ENCODE data around the gene SPSB3. TPM values are rescaled to one million over a fixed set of nuclear protein-coding genes. Genes with fewer than 3 reads are reported as not detected.

Gene SPSB3
- total RNA-seq, 1 donor from 2014 or later, result 40.3 TPM

DNA sequence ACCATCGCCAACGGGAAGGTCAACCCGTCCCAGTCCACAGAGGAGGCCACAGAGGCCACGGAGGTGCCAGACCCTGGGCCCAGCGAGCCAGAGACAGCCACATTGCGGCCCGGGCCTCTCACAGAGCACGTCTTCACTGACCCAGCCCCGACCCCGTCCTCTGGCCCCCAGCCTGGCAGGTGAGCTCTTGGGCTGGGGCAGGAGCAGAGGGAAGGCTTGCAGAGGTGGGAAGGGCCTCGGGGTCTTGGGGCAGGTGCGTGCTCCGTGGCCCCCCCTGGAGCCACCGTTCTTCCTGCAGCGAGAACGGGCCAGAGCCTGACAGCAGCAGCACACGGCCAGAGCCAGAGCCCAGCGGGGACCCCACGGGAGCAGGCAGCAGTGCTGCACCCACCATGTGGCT, 16.1 kb downstream of the SPSB3 start:
- DNase-seq (no peak), ATAC-seq (ENCODE audit: low read depth) (no peak)
- H3K4me1 Mint-ChIP-seq, result peaks cover 9% of the 10 kb centered on the region
- H3K27me3 Mint-ChIP-seq, result no peaks in the 10 kb centered on the region
- intact Hi-C loops (cut with micrococcal nuclease), result no loop called here
- peaks cover 58% of the 10 kb centered on the region for H3K36me3 Mint-ChIP-seq (ENCODE audit: low read depth)
- CTCF ChIA-PET, result no interaction called here
- no peaks in the 10 kb centered on the region for H3K9me3 Mint-ChIP-seq
- H3K27ac Mint-ChIP-seq, result no peak overlapping the region
- POLR2A ChIA-PET, result no interaction called here
- TF ChIP-seq, protein P1, sequence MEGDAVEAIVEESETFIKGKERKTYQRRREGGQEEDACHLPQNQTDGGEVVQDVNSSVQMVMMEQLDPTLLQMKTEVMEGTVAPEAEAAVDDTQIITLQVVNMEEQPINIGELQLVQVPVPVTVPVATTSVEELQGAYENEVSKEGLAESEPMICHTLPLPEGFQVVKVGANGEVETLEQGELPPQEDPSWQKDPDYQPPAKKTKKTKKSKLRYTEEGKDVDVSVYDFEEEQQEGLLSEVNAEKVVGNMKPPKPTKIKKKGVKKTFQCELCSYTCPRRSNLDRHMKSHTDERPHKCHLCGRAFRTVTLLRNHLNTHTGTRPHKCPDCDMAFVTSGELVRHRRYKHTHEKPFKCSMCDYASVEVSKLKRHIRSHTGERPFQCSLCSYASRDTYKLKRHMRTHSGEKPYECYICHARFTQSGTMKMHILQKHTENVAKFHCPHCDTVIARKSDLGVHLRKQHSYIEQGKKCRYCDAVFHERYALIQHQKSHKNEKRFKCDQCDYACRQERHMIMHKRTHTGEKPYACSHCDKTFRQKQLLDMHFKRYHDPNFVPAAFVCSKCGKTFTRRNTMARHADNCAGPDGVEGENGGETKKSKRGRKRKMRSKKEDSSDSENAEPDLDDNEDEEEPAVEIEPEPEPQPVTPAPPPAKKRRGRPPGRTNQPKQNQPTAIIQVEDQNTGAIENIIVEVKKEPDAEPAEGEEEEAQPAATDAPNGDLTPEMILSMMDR (IDR thresholded peaks at IDR 0.05), result no peak
- no peak overlapping the region for H3K4me3 Mint-ChIP-seq

DNA sequence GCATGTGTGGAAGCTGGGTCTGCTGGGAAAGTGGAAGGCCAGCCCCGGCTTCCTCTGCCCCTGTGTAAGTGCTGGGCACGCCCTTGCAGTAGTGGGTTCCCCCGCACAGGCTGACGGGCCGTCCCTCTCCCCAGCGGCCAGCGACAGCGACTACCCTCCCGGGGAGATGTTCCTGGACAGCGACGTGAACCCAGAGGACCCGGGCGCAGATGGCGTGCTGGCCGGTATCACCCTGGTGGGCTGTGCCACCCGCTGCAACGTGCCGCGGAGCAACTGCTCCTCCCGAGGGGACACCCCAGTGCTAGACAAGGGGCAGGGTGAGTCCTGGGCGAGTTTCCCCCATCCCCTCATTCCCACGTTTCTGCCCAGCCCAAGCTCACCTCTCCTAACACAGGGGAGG, 16.5 kb downstream of the SPSB3 start:
- POLR2A ChIA-PET, result no interaction called here

DNA sequence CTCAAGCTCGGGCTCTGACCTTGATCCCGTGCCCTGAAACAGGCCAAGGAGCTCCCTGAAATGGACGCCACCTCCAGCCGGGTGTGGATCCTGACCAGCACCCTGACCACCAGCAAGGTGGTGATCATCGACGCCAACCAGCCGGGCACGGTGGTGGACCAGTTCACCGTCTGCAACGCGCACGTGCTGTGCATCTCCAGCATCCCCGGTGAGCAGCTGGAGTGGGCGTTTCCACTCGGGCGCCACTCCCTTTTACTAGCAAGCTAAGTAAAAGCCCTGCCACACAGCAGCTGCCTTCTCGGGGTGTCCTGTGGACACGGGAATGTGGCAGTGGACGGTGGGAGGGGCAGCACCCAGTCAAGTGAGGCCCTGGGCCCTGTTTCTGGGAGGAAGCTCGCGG, 17.4 kb downstream of the SPSB3 start:
- intact Hi-C loops (cut with micrococcal nuclease), result no loop called here
- Mint-ChIP-seq H3K4me3 (no peak overlapping the region), H3K27ac (no peak overlapping the region), H3K4me1 (peaks cover 2% of the 10 kb centered on the region), H3K9me3 (no peaks in the 10 kb centered on the region), H3K27me3 (no peaks in the 10 kb centered on the region), H3K36me3 (ENCODE audit: low read depth) (peaks cover 68% of the 10 kb centered on the region)
- POLR2A ChIA-PET, result interaction anchor here (1.4 kb wide), 1 partner anchor 18 kb away, joined by 3 read pairs; the partner anchor contains the start of genes NUBP2 and SPSB3
- CTCF ChIA-PET, result no interaction called here
- ATAC-seq (ENCODE audit: low read depth) (no peak), DNase-seq (no peak)
- TF ChIP-seq, protein P1 (IDR thresholded peaks at IDR 0.05), result no peak

More for the DNA sequence above, 16.5 kb downstream of the SPSB3 start:
- H3K9me3 Mint-ChIP-seq, result no peaks in the 10 kb centered on the region
- H3K27me3 Mint-ChIP-seq, result no peaks in the 10 kb centered on the region
- no peak for DNase-seq
- intact Hi-C loops (cut with micrococcal nuclease), result no loop called here
- TF ChIP-seq, protein P1 (IDR thresholded peaks at IDR 0.05), result no peak
- H3K36me3 Mint-ChIP-seq (ENCODE audit: low read depth), result peaks cover 62% of the 10 kb centered on the region
- H3K4me3 Mint-ChIP-seq, result no peak overlapping the region
- ATAC-seq (ENCODE audit: low read depth), result no peak
- CTCF ChIA-PET, result no interaction called here
- peaks cover 9% of the 10 kb centered on the region for H3K4me1 Mint-ChIP-seq
- no peak overlapping the region for H3K27ac Mint-ChIP-seq

DNA sequence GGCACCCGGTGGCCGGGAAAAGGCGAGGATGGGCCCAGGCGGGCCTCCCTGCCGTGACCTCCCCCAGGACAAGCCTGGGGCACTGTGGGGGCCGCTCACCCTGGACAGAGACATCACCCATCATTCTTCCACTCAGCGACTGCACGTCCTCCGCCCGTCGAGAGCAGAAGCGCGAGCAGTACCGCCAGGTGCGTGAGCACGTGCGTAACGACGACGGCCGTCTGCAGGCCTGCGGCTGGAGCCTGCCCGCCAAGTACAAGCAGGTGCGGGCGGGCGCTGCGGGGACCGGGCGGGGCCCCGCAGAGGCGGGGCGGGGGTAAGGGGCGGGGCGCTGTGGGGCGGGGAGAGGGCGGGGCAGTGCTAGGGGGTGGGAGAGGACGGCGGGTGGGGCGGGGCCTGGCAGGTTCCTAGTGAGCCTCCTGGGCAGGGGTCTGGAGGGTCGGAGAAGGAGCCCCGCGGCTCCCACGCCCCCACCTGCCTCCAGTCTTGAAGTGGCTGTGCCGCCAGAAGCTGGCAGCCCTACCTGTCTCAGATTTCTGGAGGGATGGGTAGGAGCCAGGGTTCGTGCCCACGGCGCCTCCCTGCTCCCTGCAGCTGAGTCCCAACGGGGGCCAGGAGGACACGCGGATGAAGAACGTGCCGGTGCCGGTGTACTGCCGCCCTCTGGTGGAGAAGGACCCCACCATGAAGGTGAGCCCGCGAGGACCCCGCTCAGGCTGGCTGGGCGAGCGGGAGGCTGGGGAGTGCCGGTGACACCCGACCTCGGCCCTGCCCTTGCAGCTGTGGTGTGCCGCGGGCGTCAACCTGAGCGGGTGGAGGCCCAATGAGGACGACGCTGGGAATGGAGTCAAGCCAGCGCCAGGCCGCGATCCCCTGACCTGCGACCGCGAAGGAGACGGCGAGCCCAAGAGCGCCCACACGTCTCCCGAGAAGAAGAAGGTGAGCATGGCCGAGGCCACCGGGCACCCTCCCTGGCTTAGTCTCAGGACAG, 18.6 kb downstream of the SPSB3 start:
- ChIA-PET POLR2A (interaction anchor here (1.4 kb wide), 1 partner anchor 19 kb away, joined by 3 read pairs; the partner anchor contains the start of genes NUBP2 and SPSB3), CTCF (interaction anchor here (0.6 kb wide), 1 partner anchor 9 kb away, joined by 3 read pairs; the partner anchor contains the start of genes EME2 and MRPS34)
- no peaks in the 10 kb centered on the region for H3K9me3 Mint-ChIP-seq
- DNase-seq, result no peak
- TF ChIP-seq, protein P1 (IDR thresholded peaks at IDR 0.05), result no peak
- H3K4me1 Mint-ChIP-seq, result no peaks in the 10 kb centered on the region
- intact Hi-C loops (cut with micrococcal nuclease), result no loop called here
- no peak overlapping the region for H3K4me3 Mint-ChIP-seq
- no peak for ATAC-seq (ENCODE audit: low read depth)
- H3K27ac Mint-ChIP-seq, result no peak overlapping the region
- peaks cover 66% of the 10 kb centered on the region for H3K36me3 Mint-ChIP-seq (ENCODE audit: low read depth)
- no peaks in the 10 kb centered on the region for H3K27me3 Mint-ChIP-seq

DNA sequence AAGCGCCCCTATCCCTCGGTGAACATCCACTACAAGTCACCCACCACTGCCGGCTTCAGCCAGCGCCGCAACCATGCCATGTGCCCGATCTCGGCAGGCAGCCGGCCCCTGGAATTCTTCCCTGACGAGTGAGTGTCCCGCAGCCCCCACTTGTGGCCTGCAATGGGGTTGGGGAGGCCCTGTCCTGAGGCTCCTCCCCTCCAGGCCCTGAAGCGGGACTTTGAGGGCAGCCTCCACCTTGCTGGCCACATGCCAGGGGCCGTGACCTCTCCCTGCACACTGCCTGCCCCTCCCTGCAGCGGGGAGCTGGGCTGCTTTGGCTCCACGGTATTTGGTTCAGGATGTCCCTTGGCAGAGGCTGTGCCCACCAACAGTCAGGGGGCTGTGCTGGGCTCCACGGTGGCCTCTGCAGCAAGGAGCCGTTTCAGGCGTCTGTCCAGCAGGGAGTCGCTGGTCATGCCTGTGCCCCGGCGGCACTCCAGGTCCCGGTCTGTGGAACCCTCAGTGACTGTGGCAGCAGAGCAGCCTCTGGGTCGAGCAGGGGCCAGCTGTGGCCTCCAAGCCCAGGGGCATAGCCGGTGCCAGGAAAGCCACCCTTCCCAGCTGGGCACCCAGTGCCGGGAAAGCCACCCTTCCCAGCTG, 19.4 kb downstream of the SPSB3 start:
- intact Hi-C loops (cut with micrococcal nuclease), result no loop called here
- DNase-seq (no peak), ATAC-seq (ENCODE audit: low read depth) (no peak)
- POLR2A ChIA-PET, result interaction anchor here (0.8 kb wide), 1 partner anchor 8 kb away, joined by 3 read pairs; the partner anchor contains the start of gene NME3
- H3K27me3 Mint-ChIP-seq, result no peaks in the 10 kb centered on the region
- no peak overlapping the region for H3K27ac Mint-ChIP-seq
- no peaks in the 10 kb centered on the region for H3K4me1 Mint-ChIP-seq
- H3K36me3 Mint-ChIP-seq (ENCODE audit: low read depth), result peaks cover 62% of the 10 kb centered on the region
- H3K9me3 Mint-ChIP-seq, result no peaks in the 10 kb centered on the region
- CTCF ChIA-PET, result no interaction called here
- H3K4me3 Mint-ChIP-seq, result no peak overlapping the region
- TF ChIP-seq, protein P1 (IDR thresholded peaks at IDR 0.05), result no peak

Measured in activated B cell treated with CpG ODN at 0.5 μM for 24 hours (primary cell).